Mucosa of rectum (tissue), 2 donors: Measurements from ENCODE around the gene CHRNA4.

Source experiments
- H3K27ac ChIP-seq, 2 donors: one replicate each; pipeline ENCODE4 v1.7.0; 2013; ENCODE audit warnings: inconsistent platforms in 2 of 2, low read depth in 2 of 2, low read length in 2 of 2
- H3K27me3 ChIP-seq, 2 donors: one replicate each; pipeline ENCODE4 v1.7.0; 2013; ENCODE audit warnings: low read length in 2 of 2; ENCODE audit not compliant: control insufficient read depth in 2 of 2, insufficient read depth in 2 of 2
- H3K36me3 ChIP-seq, 2 donors: one replicate each; pipeline ENCODE4 v1.7.0; 2013; ENCODE audit warnings: low read length in 2 of 2; ENCODE audit not compliant: control insufficient read depth in 2 of 2, insufficient read depth in 2 of 2
- H3K4me1 ChIP-seq, 2 donors: one replicate each; pipeline ENCODE4 v1.7.0; 2013; ENCODE audit warnings: low read length in 2 of 2, mild to moderate bottlenecking in 1 of 2; ENCODE audit not compliant: control insufficient read depth in 2 of 2, insufficient read depth in 2 of 2
- H3K4me3 ChIP-seq, 2 donors: one replicate each; pipeline ENCODE4 v1.7.0; 2013; ENCODE audit warnings: low read length in 2 of 2
- H3K9ac ChIP-seq, 2 donors: one replicate each; pipeline ENCODE4 v1.7.0; 2013; ENCODE audit warnings: low read length in 2 of 2, low read depth in 1 of 2, mild to moderate bottlenecking in 1 of 2
- H3K9me3 ChIP-seq, 2 donors: one replicate each; pipeline ENCODE4 v1.7.0; 2013; ENCODE audit warnings: low read length in 2 of 2; ENCODE audit not compliant: control insufficient read depth in 2 of 2
- donor health status: healthy.
- donor health status: Normal muscosa, but diverticular disease.

The CHRNA4 gene

DNA sequence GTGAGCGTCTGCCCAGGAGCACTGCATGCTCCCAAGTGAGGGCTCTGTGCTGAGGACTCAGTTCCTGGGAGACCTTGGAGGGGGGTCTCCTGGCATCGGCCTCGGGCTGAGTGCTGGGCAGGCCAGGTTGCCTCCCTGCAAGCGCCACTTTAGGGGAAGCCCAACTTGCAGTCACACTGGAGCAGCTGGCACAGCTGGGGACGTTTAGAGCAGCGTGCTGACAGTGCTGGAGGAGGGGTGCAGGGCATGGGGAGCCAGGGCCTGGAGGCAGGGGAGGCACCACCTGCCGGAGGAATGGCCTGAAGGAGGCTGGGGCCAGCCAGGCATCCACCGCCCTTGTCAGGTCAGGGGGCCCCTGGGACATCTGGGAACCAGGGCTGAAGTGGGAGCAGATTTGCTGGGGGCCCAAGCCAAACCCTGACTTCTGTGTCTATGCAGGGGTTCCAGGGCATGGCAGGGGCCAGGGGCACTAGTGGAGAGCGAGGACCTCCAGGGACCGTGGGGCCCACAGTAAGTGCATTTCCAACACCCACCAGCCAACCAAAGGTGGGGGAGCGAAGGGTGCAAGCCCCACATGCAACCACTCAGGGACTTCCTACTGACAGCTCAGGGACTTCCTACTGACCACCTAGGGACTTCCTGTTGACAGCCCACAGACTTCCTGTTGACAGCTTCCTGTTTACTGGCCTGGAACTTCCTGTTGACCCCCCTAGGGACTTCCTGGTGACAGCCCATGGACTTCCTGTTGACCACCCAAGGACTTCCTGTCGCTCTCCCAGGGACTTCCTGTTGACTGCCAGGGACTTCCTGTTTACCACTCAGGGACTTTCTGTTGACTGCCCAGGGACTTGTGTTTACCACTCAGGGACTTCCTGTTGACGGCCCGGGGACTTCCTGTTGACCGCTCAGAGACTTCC lies 34.6 kb downstream of the CHRNA4 start:
- peaks cover 2% of the 10 kb centered on the region in 2 donors for H3K27me3 ChIP-seq
- no peaks in the 10 kb centered on the region for H3K36me3 ChIP-seq
- H3K4me1 ChIP-seq, result no peaks in the 10 kb centered on the region
- H3K4me3 ChIP-seq, result no peak overlapping the region
- no peaks in the 10 kb centered on the region for H3K9me3 ChIP-seq
- no peak overlapping the region for H3K27ac ChIP-seq
- no peak overlapping the region for H3K9ac ChIP-seq

DNA sequence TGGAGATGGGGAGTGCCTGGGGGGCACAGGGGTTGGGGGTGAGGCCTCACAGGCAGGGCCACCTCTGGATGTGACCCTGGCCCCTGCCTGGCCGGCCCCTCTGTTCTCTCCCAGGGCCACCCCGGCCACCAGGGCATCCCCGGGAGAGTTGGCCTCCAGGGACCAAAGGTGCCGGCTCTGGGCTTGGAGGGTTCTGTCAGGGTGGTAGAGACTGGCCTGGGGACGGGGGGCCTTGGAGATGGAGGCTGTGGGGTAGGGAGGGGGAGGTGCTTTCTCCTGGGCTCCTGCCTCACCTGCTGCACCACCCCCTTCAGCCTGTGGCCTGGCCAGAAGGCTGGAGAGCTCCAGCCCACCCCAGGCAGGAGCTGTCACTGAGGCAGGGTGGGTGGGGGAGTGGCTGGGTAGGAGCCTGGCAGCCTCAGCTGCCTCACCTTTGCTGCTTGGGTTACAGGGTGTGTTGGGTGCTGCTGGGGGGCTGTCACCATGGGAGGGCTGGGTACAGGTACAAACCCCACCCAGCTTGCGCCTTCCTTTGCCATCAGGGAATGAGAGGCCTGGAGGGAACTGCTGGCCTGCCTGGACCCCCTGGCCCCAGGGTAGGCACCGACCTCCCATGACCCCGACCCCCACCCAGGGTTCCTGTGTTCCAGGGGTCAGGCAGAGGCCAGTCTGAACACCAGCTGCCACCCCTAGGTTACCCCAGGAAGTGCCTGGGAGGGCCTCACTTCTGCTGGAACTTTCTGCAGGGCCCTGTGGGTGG lies 35.4 kb downstream of the CHRNA4 start:
- H3K9me3 ChIP-seq, result no peaks in the 10 kb centered on the region
- no peak overlapping the region for H3K9ac ChIP-seq
- H3K27ac ChIP-seq, result no peak overlapping the region
- H3K36me3 ChIP-seq, result no peaks in the 10 kb centered on the region
- peaks cover 2% of the 10 kb centered on the region in 2 donors for H3K27me3 ChIP-seq
- H3K4me3 ChIP-seq, result no peak overlapping the region
- H3K4me1 ChIP-seq, result no peaks in the 10 kb centered on the region

DNA sequence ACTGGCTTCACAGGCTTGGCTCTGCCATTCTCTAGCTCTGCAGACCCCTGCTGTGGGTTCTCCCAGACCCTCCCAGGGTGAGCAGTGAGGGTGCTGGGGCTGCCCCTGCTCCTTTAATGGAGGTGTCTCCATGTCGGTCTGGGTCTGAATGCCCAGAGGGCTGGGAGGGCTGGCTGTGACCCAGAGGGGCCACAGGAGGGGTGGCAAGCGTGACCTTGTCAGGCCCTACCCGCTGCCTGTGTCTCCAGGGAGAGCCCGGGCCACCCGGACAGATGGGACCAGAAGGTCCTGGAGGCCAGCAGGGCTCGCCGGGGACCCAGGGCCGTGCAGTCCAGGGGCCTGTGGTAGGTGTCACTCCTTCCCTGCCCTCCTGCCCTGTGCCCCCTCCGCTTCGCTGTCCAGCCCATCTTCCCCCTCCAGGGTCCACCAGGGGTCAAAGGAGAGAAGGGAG lies 36.1 kb downstream of the CHRNA4 start:
- Histone ChIP-seq H3K4me1 (no peaks in the 10 kb centered on the region), H3K27me3 (peaks cover 2% of the 10 kb centered on the region in 2 donors), H3K4me3 (no peak overlapping the region), H3K36me3 (no peaks in the 10 kb centered on the region), H3K9ac (no peak overlapping the region), H3K27ac (no peak overlapping the region), H3K9me3 (no peaks in the 10 kb centered on the region)

DNA sequence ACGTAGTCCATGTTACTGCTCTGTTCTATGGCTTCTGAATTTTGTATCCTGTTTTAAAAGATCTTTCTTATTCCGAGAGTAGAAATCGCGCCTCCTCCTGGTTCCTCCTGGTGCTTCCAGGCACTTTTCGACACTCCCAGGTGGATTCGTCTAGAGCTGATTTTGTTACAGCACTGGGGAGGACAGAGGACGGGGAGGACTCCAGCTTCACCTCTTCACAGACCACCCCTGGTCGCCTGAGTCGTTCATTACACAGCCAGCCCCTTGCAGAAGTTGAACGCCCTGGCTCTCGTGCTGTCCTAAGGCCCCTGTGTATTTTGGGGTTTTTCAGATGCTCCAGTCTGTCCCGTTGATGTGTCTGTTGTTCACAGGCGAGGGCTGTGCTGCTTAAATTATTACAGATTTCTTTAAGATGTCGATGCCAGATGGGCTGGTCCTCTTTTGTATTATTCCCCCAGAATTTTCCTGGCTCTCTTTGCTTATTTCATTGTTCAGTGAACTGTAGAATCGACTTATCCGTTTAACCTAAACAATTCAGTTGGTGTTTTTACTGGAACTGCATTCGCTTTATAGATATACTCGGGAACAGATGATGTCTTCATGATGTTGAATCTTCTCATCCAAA lies 37.7 kb downstream of the CHRNA4 start:
- Histone ChIP-seq H3K9ac (no peak overlapping the region), H3K4me3 (no peak overlapping the region), H3K27ac (no peak overlapping the region), H3K36me3 (no peaks in the 10 kb centered on the region), H3K27me3 (peaks cover 2% of the 10 kb centered on the region in 2 donors), H3K4me1 (no peaks in the 10 kb centered on the region), H3K9me3 (no peaks in the 10 kb centered on the region)

DNA sequence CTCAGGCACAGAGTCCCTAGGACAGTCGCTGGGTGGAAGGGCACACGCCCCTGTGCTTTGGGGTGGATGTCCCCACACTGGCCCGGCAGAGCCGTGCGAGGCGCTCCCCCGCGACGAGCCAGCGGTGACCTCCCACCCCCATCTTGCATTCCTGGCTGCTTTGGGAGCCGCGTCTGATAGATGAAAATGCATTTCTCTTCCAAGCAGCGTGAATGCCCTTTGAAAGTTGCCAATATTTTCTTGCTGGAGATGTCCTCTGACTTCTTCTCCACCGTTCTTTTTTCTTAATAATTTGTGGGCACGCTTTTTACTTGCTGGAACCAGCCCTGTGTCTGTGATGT lies 38.2 kb downstream of the CHRNA4 start:
- H3K36me3 ChIP-seq, result no peaks in the 10 kb centered on the region
- H3K4me3 ChIP-seq, result no peak overlapping the region
- H3K9me3 ChIP-seq, result no peaks in the 10 kb centered on the region
- no peak overlapping the region for H3K9ac ChIP-seq
- peaks cover 2% of the 10 kb centered on the region in 2 donors for H3K27me3 ChIP-seq
- no peak overlapping the region for H3K27ac ChIP-seq
- H3K4me1 ChIP-seq, result no peaks in the 10 kb centered on the region

DNA sequence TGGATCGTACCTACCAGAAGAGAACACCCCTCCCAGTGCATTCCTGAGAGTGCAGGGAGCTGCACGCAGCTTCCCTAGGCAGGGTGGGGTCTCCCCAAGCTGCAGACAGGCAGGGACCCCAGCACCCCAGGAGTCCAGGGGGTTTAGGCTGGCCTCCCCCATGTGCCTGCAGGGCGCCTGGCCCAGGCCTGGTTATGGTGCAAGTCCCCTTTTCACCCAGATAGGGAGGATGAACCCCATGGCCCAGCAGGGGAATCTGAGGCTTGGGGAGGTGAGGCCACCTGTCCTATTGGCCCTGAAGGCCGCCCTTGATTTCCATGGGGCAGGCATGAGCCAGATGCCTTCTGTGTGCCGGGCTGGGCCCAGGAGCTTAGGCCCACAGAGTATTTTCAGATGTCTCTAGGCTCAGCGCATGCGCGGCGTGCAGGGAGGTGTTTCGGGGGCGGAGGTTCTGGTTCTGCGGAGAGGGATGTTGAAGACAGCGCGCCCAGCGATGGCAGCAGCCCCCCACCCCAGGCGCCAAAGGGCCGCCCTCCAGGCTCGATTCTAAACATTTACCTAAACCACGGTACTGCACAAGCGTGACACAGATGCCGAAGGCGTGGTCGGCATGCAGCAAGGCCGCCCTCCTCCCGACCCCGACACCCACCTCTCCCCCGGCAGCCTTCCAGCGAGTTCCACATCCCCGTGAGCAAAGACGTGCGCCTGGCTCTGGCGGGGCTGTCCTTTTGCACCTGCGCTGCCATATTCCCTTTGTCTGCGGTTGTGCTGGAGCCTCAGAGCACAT lies 38.8 kb downstream of the CHRNA4 start:
- Histone ChIP-seq H3K36me3 (no peaks in the 10 kb centered on the region), H3K27ac (no peak overlapping the region), H3K4me1 (no peaks in the 10 kb centered on the region), H3K4me3 (no peak overlapping the region), H3K9me3 (no peaks in the 10 kb centered on the region), H3K27me3 (peaks cover 2% of the 10 kb centered on the region in 2 donors), H3K9ac (no peak overlapping the region)

DNA sequence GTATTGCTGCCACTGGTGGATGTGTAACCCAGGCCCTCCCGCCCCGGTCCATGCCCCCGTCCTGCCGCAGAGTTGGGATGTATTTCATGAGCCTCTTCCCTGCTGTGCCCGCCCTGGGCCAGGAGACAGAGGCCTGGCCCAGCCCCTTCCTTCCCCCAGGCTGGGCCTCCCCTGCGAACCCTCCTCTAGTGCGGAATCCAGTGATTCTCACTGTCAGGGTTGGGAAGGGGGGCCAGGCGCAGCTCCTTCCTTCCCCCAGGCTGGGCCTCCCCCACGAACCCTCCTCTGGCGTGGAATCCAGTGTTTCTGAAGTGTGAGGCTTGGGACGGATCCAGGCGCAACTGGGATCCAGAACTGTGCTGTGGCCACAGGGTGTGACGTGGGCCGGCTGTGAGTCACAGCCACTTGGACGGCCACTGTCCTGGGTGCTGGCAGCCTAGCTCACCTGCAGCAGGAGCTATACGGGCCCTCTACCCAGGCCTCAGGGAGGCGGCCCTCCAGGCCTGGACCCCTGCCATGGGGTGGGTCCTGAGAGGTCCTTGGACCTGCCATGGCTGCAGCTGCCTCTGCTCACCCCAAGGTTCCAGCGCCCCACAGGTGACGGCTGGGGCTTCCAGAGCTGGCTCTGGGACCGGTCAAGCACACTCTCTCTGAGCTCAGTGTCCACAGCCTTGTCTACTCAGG lies 39.9 kb downstream of the CHRNA4 start:
- no peaks in the 10 kb centered on the region for H3K36me3 ChIP-seq
- H3K9me3 ChIP-seq, result no peaks in the 10 kb centered on the region
- peaks cover 2% of the 10 kb centered on the region in 2 donors for H3K27me3 ChIP-seq
- no peak overlapping the region for H3K9ac ChIP-seq
- no peak overlapping the region for H3K4me3 ChIP-seq
- no peak overlapping the region for H3K27ac ChIP-seq
- no peaks in the 10 kb centered on the region for H3K4me1 ChIP-seq

DNA sequence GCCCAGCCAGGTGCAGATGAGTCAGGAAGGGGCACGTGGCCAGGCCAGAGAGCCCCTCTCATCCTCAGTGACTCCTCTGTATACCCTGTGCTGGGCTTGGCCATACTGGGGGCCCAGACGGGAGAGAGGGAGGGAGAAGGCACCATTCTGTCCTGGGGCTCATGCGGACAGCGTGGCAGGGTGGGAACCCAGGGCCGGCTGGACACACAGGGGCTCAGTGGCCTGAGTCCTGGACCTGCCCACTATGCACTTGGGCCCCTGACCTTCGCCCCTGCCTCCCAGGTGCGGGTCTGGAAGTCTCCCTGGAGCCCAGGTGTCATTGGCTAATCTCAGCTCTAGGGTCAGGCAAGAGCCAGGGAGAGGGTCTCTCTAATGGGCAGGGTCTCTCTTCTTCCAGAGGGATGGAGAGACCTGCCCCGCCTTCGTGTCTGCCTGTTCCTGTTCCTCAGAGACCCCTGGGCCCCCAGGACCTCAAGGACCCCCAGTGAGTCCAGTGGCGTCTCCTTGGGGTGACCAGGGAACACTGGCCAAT lies 40.5 kb downstream of the CHRNA4 start:
- H3K27ac ChIP-seq, result no peak overlapping the region
- no peak overlapping the region for H3K9ac ChIP-seq
- no peak overlapping the region for H3K4me3 ChIP-seq
- H3K27me3 ChIP-seq, result peaks cover 2% of the 10 kb centered on the region in 2 donors
- H3K36me3 ChIP-seq, result no peaks in the 10 kb centered on the region
- H3K4me1 ChIP-seq, result no peaks in the 10 kb centered on the region
- no peaks in the 10 kb centered on the region for H3K9me3 ChIP-seq

DNA sequence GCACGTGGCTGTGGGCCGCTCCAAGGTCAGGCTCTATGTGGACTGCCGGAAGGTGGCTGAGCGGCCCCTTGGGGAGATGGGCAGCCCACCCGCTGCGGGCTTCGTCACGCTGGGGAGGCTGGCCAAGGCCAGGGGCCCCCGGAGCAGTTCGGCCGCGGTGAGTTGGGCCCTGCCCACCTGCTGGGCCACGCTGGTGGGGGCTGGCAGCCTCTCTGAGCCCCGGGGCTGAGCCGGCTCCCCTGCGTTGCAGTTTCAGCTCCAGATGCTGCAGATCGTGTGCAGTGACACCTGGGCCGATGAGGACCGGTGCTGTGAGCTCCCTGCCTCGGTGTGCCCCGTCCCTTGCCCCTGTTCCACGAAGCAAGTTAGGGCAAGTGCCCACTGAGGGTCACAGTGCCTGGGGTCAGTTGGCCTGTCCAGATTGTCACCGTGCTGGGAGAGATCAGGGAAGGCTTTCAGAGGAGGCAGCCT lies 41.1 kb downstream of the CHRNA4 start:
- Histone ChIP-seq H3K9ac (no peak overlapping the region), H3K9me3 (no peaks in the 10 kb centered on the region), H3K27ac (no peak overlapping the region), H3K4me3 (no peak overlapping the region), H3K27me3 (peaks cover 2% of the 10 kb centered on the region in 2 donors), H3K36me3 (no peaks in the 10 kb centered on the region), H3K4me1 (no peaks in the 10 kb centered on the region)
